ENCODE measurements around the gene AIF1.

AIF1 gene

GRCh38 chr6:31620586-31621319 lies 5.7 kb downstream of the AIF1 start, which contains the start of gene PRRC2A:
Gene PRRC2A, plus strand, starts transcription at chr6:31620715. Its CDS starts 2,075 bp downstream, at chr6:31622790.
- DNase-seq (ENCODE audit: low read depth) = peak; percentile 75

- DNase-seq (ENCODE audit: low read depth) = no peak
These were observed 6.4 kb downstream of the AIF1 start for GRCh38 chr6:31621320-31621939.

GRCh38 chr6:31621991-31622390 lies 7.0 kb downstream of the AIF1 start:
- DNase-seq (ENCODE audit: low read depth) = no peak

DNA sequence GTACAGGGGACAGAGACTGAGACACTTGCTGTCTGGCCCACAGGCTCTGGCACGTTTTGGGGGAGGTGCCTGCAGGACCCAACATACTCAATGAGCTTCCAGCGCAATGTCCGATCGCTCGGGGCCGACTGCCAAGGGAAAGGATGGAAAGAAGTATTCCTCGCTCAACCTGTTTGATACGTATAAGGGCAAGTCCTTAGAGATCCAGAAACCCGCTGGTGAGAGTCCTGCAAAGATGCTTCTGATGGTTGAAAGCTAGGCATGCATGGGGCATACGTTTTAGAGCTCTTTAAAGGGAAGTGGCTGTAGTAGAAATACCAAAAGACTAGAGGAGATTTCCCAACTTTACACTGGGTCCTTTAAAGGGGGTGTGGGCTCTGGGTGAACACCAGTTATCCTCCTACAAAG lies 7.7 kb downstream of the AIF1 start:
- no peak for DNase-seq (ENCODE audit: low read depth)

DNA sequence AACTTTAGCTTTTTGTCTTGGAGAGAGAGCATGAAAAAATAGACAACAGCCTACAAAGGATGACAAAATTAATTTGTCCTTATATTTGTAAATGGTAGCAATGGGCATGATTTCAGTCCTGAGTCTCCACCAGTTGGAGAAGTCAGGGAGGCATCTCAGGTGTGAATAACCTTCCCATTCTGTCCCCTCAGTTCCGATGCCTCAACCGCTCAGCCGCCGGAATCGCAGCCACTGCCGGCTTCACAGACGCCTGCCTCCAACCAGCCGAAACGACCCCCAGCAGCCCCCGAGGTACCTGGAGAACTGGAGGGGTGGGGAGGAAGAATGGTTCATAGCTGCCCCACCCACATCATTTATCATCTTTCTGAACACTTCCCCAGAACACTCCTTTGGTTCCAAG lies 9.0 kb downstream of the AIF1 start:
- no peak for DNase-seq (ENCODE audit: low read depth)

GRCh38 chr6:31626952-31627351 lies 11.9 kb downstream of the AIF1 start:
- DNase-seq (ENCODE audit: low read depth) = no peak

DNA sequence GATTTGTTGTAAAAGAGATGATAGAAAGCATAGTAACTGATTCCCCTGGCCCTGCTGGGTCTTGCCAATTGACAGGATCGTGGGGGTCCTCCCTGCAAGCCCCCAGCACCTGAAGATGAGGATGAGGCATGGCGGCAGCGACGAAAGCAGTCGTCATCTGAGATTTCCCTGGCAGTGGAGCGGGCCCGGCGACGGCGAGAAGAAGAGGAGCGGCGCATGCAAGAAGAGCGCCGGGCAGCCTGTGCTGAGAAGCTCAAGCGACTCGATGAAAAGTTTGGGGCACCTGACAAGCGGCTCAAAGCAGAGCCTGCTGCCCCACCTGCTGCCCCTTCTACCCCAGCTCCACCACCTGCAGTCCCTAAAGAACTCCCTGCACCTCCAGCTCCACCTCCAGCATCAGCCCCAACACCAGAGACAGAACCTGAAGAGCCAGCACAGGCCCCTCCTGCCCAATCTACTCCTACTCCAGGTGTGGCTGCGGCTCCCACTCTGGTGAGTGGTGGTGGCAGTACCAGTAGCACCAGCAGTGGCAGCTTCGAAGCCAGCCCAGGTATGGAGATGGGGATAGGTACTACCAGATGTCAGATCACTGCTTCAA lies 12.8 kb downstream of the AIF1 start:
- DNase-seq (ENCODE audit: low read depth) = no peak

DNA sequence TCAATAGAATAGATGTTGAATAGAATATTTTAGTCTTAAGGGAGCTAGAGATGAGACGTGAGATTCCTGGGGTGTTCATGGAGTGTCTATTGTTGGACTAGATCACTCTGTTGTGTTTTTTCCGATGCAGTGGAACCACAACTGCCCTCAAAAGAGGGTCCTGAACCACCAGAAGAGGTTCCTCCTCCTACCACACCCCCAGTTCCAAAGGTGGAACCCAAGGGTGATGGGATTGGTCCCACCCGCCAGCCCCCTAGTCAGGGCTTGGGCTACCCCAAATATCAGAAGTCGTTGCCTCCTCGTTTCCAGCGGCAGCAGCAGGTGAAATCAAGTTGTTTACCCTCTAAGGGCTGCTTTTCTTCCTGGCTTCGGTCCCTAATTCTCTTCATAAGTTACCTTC lies 14.0 kb downstream of the AIF1 start:
- no peak for DNase-seq (ENCODE audit: low read depth)

- DNase-seq (ENCODE audit: low read depth) = no peak
These were observed 15.3 kb downstream of the AIF1 start for GRCh38 chr6:31630177-31630934.

- DNase-seq (ENCODE audit: low read depth) = no peak
These were observed 16.2 kb downstream of the AIF1 start for GRCh38 chr6:31631209-31631608.

DNA sequence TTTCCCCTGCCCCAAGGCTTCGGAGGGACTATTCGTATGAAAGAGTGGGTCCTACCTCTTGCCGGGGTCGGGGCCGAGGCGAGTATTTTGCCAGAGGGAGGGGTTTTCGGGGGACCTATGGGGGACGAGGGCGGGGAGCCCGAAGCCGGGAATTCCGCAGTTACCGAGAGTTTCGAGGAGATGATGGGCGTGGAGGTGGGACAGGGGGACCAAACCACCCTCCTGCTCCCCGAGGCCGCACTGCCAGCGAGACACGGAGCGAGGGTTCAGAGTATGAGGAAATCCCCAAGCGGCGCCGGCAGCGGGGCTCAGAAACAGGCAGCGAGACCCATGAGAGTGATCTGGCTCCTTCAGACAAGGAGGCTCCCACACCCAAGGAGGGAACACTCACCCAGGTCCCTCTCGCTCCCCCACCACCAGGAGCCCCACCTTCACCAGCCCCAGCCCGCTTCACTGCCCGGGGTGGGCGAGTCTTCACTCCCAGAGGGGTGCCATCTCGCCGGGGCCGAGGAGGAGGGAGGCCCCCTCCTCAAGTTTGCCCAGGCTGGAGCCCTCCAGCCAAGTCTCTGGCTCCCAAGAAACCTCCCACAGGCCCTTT lies 16.7 kb downstream of the AIF1 start:
- DNase-seq (ENCODE audit: low read depth) = no peak

- no peak for DNase-seq (ENCODE audit: low read depth)
These were observed 17.4 kb downstream of the AIF1 start for GRCh38 chr6:31632279-31632946.

GRCh38 chr6:31633447-31633846 lies 18.4 kb downstream of the AIF1 start:
- DNase-seq (ENCODE audit: low read depth) = no peak

- DNase-seq (ENCODE audit: low read depth) = no peak
These were observed 19.1 kb downstream of the AIF1 start for GRCh38 chr6:31634131-31634530.

- no peak for DNase-seq (ENCODE audit: low read depth)
These were observed 20.0 kb downstream of the AIF1 start for GRCh38 chr6:31634969-31635575.

- no peak for DNase-seq (ENCODE audit: low read depth)
These were observed 21.9 kb downstream of the AIF1 start for GRCh38 chr6:31636698-31637596.

- no peak for DNase-seq (ENCODE audit: low read depth)
These were observed 24.0 kb downstream of the AIF1 start for GRCh38 chr6:31639043-31639442.

DNA sequence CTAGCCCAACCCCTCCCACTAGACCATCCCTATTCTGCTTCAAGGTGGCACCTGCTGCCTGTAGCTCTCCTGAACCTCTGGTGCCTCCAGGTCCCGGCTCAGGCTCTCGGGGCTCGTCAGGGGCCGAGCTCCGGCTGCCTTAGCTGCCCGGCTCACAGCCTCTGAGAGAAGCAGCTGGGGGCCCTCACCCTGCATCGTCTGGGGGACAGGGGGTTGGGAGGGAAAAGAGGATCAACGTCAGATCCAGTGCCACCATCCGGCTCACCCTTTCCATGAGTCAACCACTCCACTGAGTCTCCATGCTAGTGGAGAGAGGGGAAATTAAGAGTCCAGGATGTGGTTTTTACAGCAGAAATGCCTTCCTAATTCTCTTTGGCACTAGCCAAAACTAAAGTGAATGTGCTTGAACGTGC lies 24.4 kb downstream of the AIF1 start:
- DNase-seq (ENCODE audit: low read depth) = no peak

DNA sequence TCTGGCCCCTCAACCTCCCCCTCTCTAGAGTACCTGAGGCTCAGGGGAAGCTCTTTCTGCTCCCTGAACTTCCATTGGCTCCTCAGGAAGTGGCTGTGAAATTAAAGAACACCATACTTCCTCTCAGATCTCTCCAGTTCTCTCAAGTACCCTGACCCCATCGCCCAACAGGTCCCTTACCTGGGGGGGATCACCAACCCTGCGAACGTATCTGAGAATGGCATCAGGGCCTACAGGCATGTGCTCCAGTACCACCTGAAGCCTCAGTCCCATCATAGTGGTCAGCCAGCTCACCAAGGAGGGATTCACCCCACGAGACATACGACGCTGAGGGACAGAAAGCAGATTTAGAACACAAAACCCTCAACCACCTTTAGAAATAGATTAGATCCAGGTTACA lies 25.6 kb downstream of the AIF1 start:
- no peak for DNase-seq (ENCODE audit: low read depth)

GRCh38 chr6:31641370-31641769 lies 26.3 kb downstream of the AIF1 start:
- no peak for DNase-seq (ENCODE audit: low read depth)
